ENCODE results near the gene AKT1.
"Not testable (repeated sequence)": the region's sequence is repeated elsewhere in the genome, so short reads cannot be mapped to it uniquely, and the experiment has no call there.

Gene AKT1

DNA sequence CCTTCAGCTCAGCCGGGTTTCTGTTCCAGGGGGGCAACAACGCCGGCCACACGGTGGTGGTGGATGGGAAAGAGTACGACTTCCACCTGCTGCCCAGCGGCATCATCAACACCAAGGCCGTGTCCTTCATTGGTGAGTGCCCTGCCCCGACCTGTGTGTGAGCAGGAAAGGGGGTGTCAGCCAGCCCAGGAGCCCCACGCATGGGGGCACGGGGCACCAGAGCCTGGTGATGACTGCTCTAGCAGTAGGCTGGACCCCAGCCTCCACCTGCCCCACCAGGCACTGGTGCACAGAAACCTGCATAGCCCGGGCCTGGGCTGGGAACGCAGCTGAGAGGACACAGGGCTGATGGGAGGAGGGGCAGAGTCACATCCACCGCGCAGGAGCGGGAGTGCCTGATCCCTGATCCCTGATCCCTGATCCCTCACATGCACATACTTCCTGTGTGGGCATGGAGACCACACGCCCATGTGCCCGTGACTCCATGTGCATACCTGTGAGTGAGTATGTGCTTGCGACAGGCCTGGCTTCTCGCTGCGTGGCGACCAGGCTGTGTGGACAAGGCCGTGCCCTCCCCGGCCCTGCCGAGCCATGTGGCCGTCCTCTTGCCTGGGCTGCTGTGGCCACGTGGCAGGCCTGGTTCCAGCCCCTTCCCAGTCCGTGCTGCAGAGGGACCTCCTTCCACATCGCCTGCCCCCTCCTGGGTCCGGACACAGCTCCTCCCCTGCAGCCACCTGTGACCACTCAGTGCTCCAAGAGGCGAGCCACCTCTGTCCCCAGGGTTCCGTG, 60.4 kb downstream of the AKT1 start:
- no peak for DNase-seq

DNA sequence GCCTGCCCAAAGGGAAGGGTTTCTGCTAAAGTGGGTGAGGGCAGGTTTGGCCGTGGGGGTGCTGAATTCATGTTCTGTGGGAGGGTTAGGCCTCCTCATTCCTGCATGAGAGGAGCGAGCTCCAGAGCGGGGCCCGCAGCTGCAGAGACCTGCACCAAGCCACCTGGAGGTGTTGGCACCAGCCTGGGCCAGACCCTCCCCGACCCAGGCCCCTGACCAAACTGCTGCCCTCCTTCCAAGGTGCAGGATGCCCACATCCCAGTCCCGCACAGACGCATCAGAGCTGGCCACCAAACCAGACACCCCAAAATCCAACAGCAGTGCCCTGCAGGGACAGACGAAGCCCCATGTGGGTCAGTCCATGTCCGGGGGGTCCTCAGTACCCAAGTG, 61.0 kb downstream of the AKT1 start:
- DNase-seq, result no peak

DNA sequence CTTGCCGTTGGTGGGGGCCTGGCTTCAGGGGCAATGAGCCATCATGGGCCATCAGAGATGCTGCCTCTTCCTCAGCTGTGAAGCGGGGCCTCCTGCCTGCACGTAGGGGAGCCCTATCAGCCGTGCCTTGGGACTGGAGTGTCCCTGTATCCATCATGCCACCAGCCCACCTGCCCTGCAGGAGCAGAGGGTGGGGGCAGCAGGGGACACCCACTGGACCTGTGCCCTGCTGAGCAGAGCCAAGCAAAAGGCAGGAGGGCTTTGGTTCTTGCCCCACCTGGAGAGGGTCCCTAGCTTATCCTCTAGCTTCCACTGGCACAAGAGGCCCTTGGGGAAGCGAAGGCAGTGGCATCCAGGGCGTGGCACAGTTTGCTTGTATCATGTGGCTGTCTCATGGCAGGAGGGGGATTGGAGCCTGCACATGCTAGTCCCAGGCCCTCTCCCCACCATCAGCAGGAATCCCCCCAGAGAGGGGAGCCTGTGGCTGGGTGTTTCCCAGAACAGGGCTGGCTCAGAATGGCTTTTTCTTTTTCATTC, 61.4 kb downstream of the AKT1 start:
- DNase-seq, result no peak

DNA sequence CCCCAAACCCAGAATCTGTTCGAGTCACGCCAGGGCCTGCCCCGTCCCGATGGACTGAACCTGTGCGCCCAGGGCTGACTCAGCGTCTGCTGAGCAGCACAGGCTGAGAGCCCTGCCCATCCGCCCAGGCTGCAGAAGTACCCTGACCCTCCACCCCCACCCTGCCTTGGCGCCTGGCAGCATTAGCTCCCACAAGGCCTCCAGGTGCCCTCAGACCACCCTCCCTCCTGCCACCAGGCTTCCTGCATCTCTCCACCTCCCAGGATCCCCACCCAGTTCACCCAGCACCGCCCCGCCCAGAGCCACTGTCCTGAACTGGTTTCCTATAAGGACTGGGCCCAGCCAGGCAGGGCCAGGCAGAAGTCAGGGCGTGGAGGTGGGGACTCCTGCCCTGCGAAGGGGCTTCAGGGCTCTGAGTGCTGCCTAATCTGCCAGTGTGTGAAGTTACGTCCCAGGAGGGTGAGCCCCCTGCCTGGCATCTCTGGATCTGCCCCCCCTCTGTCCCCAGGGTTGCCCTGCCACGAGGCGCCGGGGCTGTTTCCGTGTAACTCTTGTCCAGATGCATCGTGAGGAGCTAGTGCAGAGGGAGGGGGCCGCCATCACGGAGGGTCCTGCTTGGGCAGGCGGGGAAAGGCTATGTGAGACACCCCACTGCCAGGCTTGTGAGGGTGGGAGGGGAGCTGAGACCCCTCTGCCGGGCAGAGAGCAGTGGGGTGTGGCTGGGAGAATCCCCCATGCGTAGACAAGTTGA, 62.4 kb downstream of the AKT1 start:
- no peak for DNase-seq

DNA sequence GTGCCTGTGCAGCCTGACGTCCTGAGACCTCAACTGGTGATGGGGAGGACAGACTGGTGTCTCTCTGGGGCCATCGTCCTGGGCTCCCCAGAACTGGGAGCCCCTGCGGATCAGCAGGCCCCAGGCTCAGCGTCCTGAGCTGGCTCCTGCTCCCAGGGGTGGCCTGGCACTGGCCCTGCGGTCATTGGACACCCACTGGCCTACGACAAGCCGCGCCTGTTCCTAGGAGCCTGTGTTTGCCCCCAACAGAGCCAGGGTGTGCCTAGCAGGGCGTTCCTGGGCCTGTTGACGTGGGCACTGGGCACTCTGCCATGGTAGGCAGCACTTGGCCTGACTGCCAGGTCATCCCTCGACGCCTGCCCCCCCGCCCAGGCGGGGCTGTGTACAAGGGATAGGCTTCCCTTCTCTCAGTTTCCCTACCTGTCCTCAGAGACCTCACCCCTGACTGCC, 63.2 kb downstream of the AKT1 start:
- DNase-seq, result no peak

DNA sequence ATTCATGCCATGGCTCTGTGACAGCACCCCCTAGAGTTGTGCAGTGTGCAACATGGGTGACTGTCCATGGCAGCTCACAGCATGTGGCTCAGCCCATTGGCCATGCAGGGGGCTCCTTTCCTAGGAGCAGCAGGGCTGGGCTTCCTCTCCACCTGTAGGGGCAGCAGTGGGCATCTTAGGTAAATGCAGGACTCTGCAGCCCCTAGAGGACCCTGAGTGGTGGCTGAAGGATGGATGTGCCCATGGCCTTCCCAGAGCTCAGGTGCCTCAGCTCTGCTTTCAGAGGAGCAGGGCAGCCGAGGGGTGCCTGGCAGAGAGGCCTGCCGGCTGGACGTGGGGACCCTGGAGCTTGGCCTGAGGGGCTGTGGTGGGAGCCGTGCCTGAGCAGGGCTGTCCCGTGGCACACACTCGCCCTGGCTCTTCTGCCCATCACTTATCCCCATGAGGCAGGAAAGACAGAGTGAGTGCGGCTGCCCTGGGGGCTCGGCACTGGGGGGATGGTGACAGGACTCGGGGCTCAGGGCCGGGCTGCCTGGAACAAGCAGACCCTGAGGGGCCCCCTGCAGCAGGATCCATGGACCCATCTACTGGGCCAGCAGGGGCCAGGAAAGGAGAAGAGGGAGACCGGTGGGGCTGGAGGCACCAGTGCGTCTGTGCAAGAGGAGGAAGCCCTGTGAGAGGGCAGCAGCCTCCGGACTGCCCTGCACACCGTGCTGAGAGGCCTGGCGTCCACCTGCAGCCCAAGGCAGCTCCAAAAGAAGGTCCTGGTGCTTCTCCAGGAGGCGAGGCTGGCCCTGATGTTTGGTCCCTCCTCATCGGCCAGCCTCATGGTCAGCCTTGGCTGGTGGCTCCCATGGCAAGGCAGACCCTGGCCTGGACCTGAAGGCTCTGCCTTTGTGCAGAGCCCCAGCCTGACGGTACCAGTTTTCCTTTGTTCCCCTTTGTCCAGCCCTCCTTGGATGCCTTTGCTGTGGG, 63.9 kb downstream of the AKT1 start:
- DNase-seq, result peak; percentile 16

DNA sequence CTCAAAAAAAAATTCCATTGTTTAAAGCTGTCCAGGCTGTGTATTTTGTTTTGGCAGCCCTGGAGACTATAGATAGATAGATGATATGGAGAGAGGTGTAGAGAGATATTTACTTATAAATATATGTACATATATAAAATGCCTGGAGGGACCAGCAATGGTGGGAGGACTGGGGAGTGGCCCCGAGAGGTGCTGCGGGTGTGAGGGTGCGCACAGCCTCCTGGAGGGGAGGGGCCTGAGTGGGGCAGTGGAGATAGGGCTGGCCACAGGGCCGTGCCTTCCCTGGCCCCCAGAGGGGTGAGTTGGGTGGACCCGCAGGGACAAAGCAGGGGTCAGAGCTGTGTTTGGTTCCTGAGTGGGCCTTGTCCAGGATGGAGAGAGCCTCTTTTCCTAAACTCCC, 65.1 kb downstream of the AKT1 start:
- no peak for DNase-seq

DNA sequence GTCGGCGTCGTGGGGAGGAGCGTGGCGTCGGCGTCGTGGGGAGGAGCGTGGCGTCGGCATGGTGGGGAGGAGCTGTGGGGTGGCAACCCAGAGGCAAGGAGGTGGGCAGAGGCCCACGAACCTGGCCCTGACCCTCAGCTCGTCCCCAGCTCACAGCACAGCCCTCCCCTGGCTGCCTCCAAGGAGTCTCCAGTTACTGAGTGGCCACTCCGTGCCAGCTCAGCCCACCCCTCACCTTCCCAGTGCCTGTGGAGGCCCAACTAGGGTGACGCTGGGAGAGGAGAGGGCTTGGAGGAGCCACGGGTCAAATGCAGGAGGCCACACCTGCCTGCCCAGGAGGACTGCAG, 65.7 kb downstream of the AKT1 start:
- no peak for DNase-seq

DNA sequence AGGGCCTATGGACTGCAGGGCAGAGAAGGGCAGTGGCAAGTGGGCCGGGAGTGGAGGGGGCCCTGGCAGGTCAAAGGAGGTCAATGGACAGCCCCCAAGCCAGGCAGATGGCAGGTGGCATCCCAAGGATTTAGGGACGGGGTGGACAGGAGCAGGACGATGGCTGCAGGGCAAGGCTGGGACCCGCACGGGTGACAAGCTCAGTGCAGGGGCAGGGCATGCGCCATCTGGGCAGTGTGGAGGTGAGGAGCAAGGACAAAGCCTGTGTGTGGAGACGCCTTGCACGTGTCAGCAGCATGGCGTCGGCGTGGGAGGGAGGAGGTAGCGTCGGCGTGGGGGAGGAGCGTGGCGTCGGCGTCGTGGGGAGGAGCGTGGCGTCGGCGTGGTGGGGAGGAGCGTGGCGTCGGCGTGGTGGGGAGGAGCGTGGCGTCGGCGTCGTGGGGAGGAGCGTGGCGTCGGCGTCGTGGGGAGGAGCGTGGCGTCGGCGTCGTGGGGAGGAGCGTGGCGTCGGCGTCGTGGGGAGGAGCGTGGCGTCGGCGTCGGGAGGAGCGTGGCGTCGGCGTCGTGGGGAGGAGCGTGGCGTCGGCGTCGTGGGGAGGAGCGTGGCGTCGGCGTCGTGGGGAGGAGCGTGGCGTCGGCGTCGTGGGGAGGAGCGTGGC, 66.2 kb downstream of the AKT1 start:
- not testable (repeated sequence) for DNase-seq

DNA sequence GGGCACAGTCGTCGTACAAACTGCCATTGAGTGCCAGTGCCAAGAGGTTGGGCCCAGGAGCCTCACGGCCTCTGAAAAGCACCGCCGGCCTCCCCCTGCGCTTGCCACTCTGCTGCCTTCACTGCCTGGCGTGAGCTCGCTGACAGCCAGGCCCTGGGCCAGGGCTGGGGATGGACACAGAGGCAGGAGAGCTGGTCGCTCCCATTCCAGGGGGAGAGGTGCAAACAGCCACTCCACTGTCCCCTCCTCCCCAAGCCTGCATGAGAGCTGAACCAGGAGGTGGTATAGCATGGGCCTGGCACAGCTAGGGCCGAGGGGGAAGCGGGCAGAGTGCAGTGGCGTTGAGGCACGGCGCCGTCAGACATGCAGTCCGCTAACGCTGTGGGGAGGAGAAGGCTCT, 66.9 kb downstream of the AKT1 start:
- DNase-seq, result no peak

DNA sequence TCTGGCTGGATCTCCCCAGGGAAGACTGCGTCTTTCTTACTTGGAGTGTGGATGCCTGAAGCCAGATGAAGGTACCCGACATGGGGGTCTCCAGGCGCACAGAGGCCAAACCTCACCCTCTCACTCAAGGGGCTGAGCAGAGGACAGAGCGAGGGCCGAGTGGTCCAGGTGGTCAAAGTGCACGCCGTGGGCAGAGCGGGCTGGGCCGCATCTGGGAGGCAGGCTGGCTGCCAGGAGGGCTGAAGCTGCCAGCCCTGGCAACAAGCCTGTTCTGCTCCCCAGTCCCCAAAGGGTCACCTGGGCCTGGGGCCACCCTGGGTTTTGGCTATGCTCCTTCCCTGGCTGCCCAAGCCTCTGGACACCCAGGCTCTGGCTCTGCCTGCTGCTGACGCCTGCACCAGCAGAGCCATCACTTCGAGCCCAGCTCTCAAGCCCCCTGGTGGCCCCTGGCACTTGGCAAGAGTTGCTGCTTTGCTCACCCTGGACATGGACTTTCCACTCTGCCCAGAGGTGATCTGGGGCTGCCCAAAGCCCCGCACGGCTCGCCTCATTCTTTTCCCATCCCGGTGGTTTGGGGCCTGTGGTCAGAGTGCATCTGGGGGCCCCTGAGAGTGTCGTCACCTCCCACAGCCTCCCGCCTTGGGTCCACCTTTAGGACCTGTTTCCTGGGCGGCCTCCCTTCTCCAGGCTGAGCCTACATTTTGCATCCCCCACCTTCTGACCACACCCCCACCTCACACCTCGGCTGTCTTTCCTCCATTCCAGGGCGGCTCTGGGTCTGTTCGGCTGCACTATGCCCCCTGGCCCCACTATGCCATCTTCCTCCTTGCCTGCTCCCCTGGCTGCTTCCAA, 68.7 kb downstream of the AKT1 start:
- DNase-seq, result no peak

DNA sequence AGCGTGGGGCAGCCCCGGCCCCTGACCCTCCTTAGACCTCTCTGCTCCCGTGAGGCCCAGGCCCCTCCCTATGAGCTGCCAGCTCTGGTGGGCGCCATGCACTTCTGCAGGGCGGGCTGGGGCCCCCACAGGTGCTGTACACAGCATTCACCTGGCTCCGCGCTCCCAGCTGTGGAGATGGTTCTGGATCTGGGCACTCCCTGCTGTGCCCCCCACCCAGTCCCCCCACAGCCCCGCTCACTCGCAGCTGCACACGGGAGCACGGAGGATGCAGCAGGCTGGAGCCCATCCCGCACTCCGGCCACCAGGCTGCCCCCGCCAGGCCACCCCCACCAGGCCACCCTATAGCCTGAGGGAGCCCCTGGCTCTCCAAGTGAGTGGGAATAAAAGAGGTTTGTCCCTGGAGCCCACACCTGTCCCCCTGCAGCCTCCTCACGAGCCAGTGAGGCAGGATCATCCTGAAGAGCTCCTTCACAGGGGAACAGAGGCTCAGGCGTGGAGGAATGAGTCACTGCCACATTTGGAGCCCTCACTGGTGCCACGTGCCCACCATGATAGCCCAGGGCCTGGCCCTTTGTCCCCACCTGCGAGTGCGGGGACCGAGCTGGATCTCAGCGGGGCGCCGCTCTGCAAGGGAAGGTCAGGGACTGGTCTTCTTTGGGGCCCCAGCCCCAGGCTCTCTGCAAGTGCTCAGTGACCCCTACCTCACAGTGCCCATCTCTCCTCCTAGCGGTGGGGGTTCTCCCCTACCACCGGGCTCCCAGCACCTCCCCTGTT, 69.6 kb downstream of the AKT1 start:
- no peak for DNase-seq

DNA sequence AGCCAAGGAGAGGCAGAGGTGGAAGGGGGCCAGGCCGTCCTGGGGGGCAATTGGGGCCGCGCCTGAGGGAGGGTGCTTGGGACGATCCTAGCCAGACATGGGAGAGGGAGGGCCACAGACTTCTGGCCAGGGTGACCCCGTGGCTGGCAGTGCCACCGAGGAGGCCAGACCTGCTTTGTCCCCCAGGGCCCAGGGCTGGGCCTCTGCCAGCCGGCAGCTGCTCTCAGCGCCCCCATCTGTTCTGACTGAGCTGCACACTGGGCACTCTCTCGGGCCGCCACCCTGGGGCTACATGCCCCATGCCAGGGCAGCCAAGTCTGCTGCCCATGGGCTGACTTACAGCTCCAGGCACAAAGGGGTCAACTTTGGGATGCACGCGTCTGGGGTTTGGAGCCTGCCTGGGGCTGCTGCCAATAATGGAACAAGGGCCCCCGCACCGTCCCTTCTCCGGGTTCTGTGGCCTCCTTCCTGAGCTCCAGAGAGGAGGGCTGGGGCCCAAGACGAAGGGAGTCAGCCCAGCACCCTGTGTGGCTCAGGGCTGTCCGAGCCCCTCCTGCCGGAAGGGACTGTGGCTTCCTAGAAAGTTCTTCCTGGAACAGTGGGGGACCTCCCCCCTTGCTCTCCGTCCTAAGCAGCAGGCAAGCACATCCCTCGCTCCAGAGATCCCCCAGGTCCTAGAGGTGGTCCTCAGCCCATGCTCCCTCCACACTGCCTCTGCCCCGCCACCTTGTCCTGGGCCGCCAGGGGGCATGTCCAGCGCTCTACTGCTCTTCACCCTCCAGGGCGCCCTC, 70.4 kb downstream of the AKT1 start:
- DNase-seq, result no peak

DNA sequence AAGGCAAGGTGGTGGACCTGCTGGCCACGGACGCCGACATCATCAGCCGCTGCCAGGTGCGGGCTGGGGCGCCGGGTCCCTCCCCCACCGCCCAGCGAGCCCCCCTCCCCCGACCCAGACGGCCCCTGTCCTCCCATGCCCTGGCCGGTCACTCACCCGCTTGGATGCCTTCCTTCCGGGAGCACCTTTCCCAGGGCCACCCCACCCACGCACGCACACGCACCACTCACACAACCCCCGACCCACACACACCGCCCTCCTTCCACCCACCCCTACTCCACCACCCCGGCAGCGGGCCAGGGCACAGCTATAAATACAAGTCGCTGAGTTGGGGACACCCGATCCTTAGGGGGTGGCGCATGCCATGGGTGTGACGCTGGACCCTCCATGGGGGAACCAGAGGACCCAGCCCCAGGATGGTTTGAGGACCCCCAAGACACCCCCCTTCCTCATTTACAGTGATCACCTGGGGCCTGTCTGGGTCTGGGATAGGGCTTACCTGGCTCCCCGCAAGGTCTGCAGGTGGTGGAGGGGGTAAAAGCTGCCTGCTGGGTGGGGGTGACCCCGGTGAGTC, 71.1 kb downstream of the AKT1 start:
- no peak for DNase-seq

DNA sequence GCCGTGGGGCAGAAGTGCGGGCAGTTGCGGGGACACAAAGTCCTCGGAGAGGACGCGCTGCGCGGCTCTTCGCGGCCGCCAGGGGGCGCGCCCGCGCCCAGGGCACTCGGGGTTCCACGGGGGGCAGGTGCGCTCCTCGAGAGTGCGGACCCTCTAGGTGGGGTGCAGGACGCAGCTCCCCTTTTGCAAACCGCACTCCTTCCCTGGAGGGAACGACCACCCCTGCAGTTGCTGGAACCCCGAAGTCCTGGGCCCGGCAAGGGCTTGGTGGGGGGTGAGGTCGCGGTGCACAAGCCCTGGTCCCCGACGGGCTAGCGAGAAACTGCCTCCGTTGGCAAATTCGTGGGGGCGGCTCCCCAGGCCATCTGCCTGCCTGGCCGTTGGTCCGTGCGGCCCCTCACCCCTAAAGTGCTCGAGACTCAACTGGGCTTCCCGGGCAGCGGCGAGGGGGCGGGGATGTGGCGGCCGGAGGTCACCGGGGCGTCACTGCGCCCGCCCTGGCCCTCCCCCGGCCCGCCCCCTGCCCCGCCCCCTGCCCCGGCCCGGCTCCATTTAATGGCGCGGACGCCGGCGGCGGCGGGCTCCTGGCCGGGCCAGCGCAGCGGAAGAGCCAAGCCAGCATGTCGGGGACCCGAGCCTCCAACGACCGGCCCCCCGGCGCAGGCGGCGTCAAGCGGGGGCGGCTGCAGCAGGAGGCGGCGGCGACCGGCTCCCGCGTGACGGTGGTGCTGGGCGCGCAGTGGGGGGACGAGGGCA, 71.7 kb downstream of the AKT1 start, which contains the start of gene ADSS1:
Gene ADSS1 (plus strand): TSS at position 579 of the 756 bp plus-strand sequence. CDS start 42 bp downstream, at position 621.
- DNase-seq, result peak; percentile 63

DNA sequence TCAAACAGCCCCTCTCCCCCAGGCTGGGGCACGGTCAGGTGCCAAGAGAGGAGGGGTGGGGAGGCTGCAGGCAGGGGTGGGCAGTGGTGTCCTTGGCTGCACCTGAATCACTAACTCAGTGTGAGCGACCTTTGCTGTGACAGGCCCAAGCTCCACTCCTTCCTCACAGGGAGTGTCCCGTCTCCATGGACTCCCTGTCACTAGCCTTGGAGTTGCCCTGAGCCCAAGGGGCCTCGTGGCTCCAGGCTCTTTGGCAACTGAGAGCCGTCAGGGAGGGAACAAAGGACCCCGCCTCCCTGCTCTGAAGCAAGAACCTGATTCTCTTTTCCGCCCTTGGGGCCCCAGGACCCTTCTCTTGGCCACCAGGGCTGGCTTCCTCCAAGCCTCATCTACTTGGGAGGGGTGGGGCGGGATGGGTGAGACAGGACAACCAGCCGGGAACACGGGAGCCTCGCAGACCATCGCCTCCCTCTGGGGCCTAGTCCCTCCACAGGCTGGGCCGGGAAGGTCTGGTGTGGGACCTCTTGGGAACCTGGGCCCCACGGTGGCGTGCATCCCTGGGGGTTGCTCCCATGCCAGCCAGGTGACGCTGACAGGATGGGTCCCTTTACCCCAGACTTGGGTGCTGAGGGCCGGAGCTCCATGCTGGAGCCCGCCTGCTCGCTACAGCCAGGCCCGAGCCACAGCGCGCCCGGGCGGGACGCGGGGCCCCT, 72.5 kb downstream of the AKT1 start:
- DNase-seq, result no peak

DNA sequence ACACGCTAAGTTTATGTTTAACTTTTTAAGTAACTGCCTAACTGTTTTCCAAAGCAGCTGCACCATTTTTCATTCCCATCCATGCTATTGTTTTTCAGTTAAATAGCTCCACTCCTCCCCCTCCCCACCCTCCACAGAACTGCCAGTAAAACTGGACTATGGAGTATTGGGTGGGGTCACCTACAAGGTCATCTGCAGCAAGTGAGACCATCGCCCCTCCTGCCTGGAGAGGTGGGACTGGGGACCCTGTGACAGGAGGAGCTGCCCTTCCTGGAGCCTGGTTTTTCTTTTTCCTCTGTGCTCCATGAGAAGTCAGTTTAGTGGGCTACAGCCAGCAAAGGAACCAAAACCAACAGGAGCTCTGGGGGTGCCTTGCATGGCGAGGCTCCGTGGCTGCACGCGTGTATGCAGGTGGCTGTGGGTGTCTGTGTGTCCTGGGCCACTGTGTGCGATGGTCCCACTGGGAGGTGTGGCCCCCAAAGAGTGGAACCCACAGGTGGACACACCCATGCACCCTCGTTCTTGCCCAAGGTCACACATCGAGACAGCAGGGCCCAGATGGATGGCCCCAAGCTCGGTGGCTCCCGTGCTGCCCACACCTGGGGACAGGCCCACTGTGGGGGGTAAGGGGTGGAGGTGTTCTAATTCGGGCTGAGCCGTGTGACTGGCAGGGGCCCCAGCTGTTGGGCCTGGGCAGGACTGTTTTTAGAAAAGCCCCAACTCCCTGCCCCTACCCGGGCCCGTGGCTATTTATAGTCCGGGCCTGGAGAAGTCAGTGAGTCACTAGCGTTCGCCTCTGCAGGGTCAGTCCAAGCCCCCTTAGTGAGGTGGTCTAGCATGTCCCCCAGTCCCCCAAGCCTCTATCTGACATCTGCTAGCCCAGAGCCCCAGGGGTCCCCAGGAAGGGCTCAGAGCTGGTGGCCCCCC, 73.8 kb downstream of the AKT1 start:
- DNase-seq, result no peak

Data from activated CD4-positive, alpha-beta T cell treated with anti-CD3 and anti-CD28 coated beads, Interleukin-10, Interleukin-2, amounts not matched to agents 100 ng/mL and 50 ng/mL, durations not matched to agents 16 hours and 8 hours (primary cell).